WTC11 (cell line): Measurements from ENCODE around the gene KIF27. TPM values are rescaled to one million over a fixed set of nuclear protein-coding genes. Genes with fewer than 3 reads are reported as not detected.

Source experiments
- ATAC-seq: fragments of 200-7000 bp; cut with Tn5 transposase; 2 replicates; pipeline ENCODE4 v1.10.0; 2021; ENCODE audit warnings: mild to moderate bottlenecking, moderate library complexity
- CTCF ChIA-PET: fragments of 300-600 bp; sonication (Branson Sonifier 250); formaldehyde crosslinking; loops from one replicate; lab custom pipeline; 2021; ENCODE audit warnings: antibody characterized with exemption; lab: Charles Lee
- POLR2A ChIA-PET: fragments of 350-600 bp; sonication (Branson Sonifier 250); formaldehyde crosslinking; loops from one replicate; lab custom pipeline; 2021; ENCODE audit warnings: antibody characterized with exemption; lab: Charles Lee
- DNase-seq: peaks from one replicate; pipeline ENCODE4 v3.0.0; 2021; ENCODE audit warnings: low spot score
- H3K27ac Mint-ChIP-seq: 2 replicates; pipeline ENCODE4 v1.8.0; 2021; ENCODE audit warnings: mixed read lengths
- H3K27me3 Mint-ChIP-seq: 2 replicates; pipeline ENCODE4 v1.8.0; 2021; ENCODE audit warnings: low read depth, mild to moderate bottlenecking, moderate library complexity, mixed read lengths
- H3K36me3 Mint-ChIP-seq: 2 replicates; pipeline ENCODE4 v1.8.0; 2021; ENCODE audit warnings: mixed read lengths
- H3K4me1 Mint-ChIP-seq: 2 replicates; pipeline ENCODE4 v1.8.0; 2022; ENCODE audit warnings: mixed read lengths
- H3K4me3 Mint-ChIP-seq: 2 replicates; pipeline ENCODE4 v1.8.0; 2021; ENCODE audit warnings: mild to moderate bottlenecking, moderate library complexity, mixed read lengths
- H3K9me3 Mint-ChIP-seq: 2 replicates; pipeline ENCODE4 v1.8.0; 2021; ENCODE audit warnings: mixed read lengths
- ELF4 ChIP-seq: sonication (generic); formaldehyde crosslinking; IDR thresholded peaks from 2 replicates; pipeline ENCODE4 v1.8.1; 2022; ENCODE audit warnings: low read depth, mild to moderate bottlenecking, moderate library complexity, missing genetic modification reagents
- ESRRA ChIP-seq: sonication (generic); formaldehyde crosslinking; IDR thresholded peaks from 2 replicates; pipeline ENCODE4 v1.8.1; 2022; ENCODE audit warnings: mild to moderate bottlenecking, missing genetic modification reagents, borderline replicate concordance
- ETV6 ChIP-seq: sonication (generic); formaldehyde crosslinking; IDR thresholded peaks from 2 replicates; pipeline ENCODE4 v1.8.1; 2022; ENCODE audit warnings: mild to moderate bottlenecking, missing genetic modification reagents
- GRHL2 ChIP-seq: fragments of 250-450 bp; sonication (Bioruptor Pico); IDR thresholded peaks from 2 replicates; pipeline ENCODE4 v1.8.0; 2022; ENCODE audit warnings: mild to moderate bottlenecking, moderate library complexity; ENCODE audit not compliant: insufficient replicate concordance, severe bottlenecking
- PRRX2 ChIP-seq: fragments of 250-450 bp; sonication (Bioruptor Pico); IDR thresholded peaks from 2 replicates; pipeline ENCODE4 v1.8.0; 2021; ENCODE audit warnings: mild to moderate bottlenecking
- SOX15 ChIP-seq: fragments of 250-450 bp; sonication (Bioruptor Pico); IDR thresholded peaks from 2 replicates; pipeline ENCODE4 v1.9.0; 2021; ENCODE audit warnings: mild to moderate bottlenecking
- SP1 ChIP-seq: sonication (generic); formaldehyde crosslinking; conservative IDR thresholded peaks from 2 replicates; pipeline ENCODE4 v1.8.1; 2022; ENCODE audit warnings: missing genetic modification reagents
- TCF7 ChIP-seq: sonication (generic); formaldehyde crosslinking; IDR thresholded peaks from 2 replicates; pipeline ENCODE4 v1.8.0; 2022; ENCODE audit warnings: mild to moderate bottlenecking, low read depth, missing genetic modification reagents, moderate library complexity
- ZNF121 ChIP-seq: sonication (generic); formaldehyde crosslinking; IDR thresholded peaks from 2 replicates; pipeline ENCODE4 v1.8.0; 2023; ENCODE audit warnings: missing genetic modification reagents
- ZNF219 ChIP-seq: sonication (generic); formaldehyde crosslinking; IDR thresholded peaks from 2 replicates; pipeline ENCODE4 v1.8.0; 2023; ENCODE audit warnings: missing genetic modification reagents, mild to moderate bottlenecking, borderline replicate concordance
- total RNA-seq: library from RNA; stranded (reverse); gene quantifications from 3 replicates; pipeline ENCODE4 v1.2.3, GENCODE V29; 2021
- TF ChIP-seq, protein P1 (sequence below): sonication (generic); formaldehyde crosslinking; IDR thresholded peaks from 2 replicates; pipeline ENCODE4 v1.8.0; 2022; ENCODE audit warnings: mild to moderate bottlenecking, missing genetic modification reagents
- TF ChIP-seq, protein P2 (sequence below): sonication (generic); formaldehyde crosslinking; IDR thresholded peaks from 2 replicates; pipeline ENCODE4 v1.8.1; 2023; ENCODE audit warnings: mild to moderate bottlenecking, missing genetic modification reagents, moderate library complexity
- TF ChIP-seq, protein P3 (sequence below): fragments of 250-450 bp; sonication (Bioruptor Pico); conservative IDR thresholded peaks from 2 replicates; pipeline ENCODE4 v1.9.0; 2021; ENCODE audit warnings: mild to moderate bottlenecking
- TF ChIP-seq, protein P4 (sequence below): sonication (generic); formaldehyde crosslinking; IDR thresholded peaks from 2 replicates; pipeline ENCODE4 v1.8.1; 2023; ENCODE audit warnings: mild to moderate bottlenecking, moderate library complexity, missing genetic modification reagents
- TF ChIP-seq, protein P5 (sequence below): sonication (generic); formaldehyde crosslinking; IDR thresholded peaks from 2 replicates; pipeline ENCODE4 v1.8.1; 2022; ENCODE audit warnings: low read depth, mild to moderate bottlenecking, moderate library complexity, missing genetic modification reagents, borderline replicate concordance
- TF ChIP-seq, protein P6 (sequence below): sonication (generic); formaldehyde crosslinking; IDR thresholded peaks from 2 replicates; pipeline ENCODE4 v1.8.0; 2022; ENCODE audit warnings: mild to moderate bottlenecking, missing genetic modification reagents
- TF ChIP-seq, protein P7 (sequence below): sonication (generic); formaldehyde crosslinking; conservative IDR thresholded peaks from 2 replicates; pipeline ENCODE4 v1.8.1; 2023; ENCODE audit warnings: mild to moderate bottlenecking, low read depth, missing genetic modification reagents, moderate library complexity

KIF27 gene
- total RNA-seq, 1 experiment from 2014 or later, result 3.9 TPM

DNA sequence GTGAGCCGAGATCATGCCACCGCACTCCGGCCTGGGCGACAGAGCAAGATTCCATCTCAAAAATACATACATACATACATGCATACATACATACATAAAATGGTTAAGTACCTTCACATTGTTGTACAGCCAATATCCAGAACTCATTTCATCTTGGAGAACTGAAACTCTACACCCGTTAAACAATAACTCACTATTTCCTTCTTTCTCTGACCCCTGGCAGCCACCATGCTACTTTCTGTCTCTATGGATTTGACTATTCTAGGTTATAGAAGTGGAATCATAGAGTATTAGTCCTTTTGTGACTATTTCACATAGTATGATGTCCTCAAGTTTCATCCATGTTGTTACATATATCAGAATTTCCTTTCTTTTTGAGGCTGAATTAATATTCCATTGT, 9.6 kb upstream of the KIF27 start (continued):
- TF ChIP-seq, protein P1, sequence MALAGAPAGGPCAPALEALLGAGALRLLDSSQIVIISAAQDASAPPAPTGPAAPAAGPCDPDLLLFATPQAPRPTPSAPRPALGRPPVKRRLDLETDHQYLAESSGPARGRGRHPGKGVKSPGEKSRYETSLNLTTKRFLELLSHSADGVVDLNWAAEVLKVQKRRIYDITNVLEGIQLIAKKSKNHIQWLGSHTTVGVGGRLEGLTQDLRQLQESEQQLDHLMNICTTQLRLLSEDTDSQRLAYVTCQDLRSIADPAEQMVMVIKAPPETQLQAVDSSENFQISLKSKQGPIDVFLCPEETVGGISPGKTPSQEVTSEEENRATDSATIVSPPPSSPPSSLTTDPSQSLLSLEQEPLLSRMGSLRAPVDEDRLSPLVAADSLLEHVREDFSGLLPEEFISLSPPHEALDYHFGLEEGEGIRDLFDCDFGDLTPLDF (CRISPR knock-in tag), result no peak
- TF ChIP-seq PRRX2 (no peak), SOX15 (CRISPR knock-in tag) (no peak), ESRRA (CRISPR knock-in tag) (no peak)

DNA sequence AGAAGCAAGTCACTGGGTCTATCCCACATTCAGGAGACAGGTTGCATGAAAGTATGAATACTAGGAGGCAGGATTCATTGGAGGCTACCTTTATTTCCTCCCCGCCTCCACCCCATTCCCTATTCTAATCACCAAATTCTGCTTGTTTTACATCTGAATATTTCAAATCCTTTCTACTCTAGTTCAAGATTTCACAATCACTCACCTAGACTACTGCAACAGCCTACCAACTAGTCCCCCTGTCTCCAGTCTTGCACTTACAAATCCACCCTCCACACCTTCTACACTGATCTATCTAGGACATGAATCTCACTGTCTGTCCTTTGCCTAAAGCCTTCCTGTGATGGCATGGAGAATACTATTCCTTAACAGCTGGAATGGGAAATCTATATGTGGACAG, 6.4 kb upstream of the KIF27 start:
- TF ChIP-seq ZNF219 (CRISPR knock-in tag) (no peak), ETV6 (CRISPR knock-in tag) (no peak), SP1 (CRISPR knock-in tag) (no peak), TCF7 (CRISPR knock-in tag) (no peak), ELF4 (no peak), ZNF121 (no peak), GRHL2 (CRISPR knock-in tag) (no peak)
- TF ChIP-seq, protein P2, sequence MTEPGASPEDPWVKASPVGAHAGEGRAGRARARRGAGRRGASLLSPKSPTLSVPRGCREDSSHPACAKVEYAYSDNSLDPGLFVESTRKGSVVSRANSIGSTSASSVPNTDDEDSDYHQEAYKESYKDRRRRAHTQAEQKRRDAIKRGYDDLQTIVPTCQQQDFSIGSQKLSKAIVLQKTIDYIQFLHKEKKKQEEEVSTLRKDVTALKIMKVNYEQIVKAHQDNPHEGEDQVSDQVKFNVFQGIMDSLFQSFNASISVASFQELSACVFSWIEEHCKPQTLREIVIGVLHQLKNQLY (CRISPR knock-in tag), result no peak
- TF ChIP-seq, protein P3, sequence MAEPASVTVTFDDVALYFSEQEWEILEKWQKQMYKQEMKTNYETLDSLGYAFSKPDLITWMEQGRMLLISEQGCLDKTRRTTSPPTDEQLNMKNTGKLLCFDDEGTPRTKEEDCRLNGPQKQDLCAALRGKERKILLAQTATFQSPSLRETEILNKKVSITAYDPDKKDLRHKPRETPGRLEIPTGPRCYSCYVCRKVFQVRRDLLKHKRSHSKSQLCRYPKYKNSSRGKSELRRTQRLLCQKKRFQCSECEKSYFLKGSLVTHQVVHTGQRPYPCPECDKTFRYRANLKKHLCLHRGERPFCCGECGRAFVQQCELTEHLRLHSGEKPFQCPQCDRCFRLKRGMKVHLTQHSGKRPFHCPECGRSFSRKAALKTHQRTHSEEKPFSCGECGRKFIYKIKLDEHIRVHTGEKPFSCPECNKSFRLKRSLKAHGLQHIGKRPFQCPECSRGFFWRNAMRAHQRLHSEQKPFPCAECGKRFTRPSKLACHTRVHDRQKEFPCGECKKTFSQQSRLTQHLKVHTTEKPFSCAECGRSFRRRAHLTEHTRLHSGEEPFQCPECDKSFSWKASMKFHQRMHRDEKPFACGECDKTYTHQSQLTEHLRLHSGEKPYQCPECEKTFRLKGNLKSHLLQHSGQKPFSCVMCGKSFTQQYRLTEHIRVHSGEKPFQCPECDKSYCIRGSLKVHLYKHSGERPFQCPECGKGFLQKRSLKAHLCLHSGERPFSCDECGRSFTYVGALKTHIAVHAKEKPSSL (CRISPR knock-in tag), result no peak
- TF ChIP-seq, protein P4, sequence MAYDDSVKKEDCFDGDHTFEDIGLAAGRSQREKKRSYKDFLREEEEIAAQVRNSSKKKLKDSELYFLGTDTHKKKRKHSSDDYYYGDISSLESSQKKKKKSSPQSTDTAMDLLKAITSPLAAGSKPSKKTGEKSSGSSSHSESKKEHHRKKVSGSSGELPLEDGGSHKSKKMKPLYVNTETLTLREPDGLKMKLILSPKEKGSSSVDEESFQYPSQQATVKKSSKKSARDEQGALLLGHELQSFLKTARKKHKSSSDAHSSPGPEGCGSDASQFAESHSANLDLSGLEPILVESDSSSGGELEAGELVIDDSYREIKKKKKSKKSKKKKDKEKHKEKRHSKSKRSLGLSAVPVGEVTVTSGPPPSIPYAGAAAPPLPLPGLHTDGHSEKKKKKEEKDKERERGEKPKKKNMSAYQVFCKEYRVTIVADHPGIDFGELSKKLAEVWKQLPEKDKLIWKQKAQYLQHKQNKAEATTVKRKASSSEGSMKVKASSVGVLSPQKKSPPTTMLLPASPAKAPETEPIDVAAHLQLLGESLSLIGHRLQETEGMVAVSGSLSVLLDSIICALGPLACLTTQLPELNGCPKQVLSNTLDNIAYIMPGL, result no peak
- TF ChIP-seq, protein P5, sequence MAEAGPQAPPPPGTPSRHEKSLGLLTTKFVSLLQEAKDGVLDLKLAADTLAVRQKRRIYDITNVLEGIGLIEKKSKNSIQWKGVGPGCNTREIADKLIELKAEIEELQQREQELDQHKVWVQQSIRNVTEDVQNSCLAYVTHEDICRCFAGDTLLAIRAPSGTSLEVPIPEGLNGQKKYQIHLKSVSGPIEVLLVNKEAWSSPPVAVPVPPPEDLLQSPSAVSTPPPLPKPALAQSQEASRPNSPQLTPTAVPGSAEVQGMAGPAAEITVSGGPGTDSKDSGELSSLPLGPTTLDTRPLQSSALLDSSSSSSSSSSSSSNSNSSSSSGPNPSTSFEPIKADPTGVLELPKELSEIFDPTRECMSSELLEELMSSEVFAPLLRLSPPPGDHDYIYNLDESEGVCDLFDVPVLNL (CRISPR knock-in tag), result no peak
- TF ChIP-seq, protein P6, sequence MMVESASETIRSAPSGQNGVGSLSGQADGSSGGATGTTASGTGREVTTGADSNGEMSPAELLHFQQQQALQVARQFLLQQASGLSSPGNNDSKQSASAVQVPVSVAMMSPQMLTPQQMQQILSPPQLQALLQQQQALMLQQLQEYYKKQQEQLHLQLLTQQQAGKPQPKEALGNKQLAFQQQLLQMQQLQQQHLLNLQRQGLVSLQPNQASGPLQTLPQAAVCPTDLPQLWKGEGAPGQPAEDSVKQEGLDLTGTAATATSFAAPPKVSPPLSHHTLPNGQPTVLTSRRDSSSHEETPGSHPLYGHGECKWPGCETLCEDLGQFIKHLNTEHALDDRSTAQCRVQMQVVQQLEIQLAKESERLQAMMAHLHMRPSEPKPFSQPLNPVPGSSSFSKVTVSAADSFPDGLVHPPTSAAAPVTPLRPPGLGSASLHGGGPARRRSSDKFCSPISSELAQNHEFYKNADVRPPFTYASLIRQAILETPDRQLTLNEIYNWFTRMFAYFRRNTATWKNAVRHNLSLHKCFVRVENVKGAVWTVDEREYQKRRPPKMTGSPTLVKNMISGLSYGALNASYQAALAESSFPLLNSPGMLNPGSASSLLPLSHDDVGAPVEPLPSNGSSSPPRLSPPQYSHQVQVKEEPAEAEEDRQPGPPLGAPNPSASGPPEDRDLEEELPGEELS (CRISPR knock-in tag), result no peak
- TF ChIP-seq, protein P7, sequence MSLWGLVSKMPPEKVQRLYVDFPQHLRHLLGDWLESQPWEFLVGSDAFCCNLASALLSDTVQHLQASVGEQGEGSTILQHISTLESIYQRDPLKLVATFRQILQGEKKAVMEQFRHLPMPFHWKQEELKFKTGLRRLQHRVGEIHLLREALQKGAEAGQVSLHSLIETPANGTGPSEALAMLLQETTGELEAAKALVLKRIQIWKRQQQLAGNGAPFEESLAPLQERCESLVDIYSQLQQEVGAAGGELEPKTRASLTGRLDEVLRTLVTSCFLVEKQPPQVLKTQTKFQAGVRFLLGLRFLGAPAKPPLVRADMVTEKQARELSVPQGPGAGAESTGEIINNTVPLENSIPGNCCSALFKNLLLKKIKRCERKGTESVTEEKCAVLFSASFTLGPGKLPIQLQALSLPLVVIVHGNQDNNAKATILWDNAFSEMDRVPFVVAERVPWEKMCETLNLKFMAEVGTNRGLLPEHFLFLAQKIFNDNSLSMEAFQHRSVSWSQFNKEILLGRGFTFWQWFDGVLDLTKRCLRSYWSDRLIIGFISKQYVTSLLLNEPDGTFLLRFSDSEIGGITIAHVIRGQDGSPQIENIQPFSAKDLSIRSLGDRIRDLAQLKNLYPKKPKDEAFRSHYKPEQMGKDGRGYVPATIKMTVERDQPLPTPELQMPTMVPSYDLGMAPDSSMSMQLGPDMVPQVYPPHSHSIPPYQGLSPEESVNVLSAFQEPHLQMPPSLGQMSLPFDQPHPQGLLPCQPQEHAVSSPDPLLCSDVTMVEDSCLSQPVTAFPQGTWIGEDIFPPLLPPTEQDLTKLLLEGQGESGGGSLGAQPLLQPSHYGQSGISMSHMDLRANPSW (CRISPR knock-in tag), result no peak
- CTCF ChIA-PET, result no interaction called here
- Mint-ChIP-seq H3K27ac (no peak overlapping the region), H3K4me3 (no peak overlapping the region), H3K9me3 (no peaks in the 10 kb centered on the region), H3K27me3 (no peaks in the 10 kb centered on the region), H3K4me1 (no peaks in the 10 kb centered on the region), H3K36me3 (no peaks in the 10 kb centered on the region)
- no peak for ATAC-seq
- POLR2A ChIA-PET, result no interaction called here
- no peak for DNase-seq
